Right lobe of liver (tissue), 4 donors: ENCODE results near the gene ARF1.

Source experiments
- POLR2A ChIP-seq: fragments of 450-650 bp; IDR thresholded peaks from one replicate; pipeline ENCODE4 v1.6.1; 2017; ENCODE audit warnings: antibody characterized with exemption, mild to moderate bottlenecking
- TF ChIP-seq, protein P1 (sequence below), 4 donors: fragments of 200-600 bp in 3 of 4; fragments of 450-650 bp in 1 of 4; IDR thresholded peaks; one replicate each; pipeline versions ENCODE4 v1.5.1 to v1.8.0; 2016 to 2022; ENCODE audit warnings: antibody characterized with exemption in 4 of 4, mild to moderate bottlenecking in 2 of 4
- donor health status: DM: no; HTN: no; CAD: no.
- donor health status: DM: no; HTN: no; CAD: no.
- donor health status: DM: no; HTN: yes; CAD: no.

DNA sequence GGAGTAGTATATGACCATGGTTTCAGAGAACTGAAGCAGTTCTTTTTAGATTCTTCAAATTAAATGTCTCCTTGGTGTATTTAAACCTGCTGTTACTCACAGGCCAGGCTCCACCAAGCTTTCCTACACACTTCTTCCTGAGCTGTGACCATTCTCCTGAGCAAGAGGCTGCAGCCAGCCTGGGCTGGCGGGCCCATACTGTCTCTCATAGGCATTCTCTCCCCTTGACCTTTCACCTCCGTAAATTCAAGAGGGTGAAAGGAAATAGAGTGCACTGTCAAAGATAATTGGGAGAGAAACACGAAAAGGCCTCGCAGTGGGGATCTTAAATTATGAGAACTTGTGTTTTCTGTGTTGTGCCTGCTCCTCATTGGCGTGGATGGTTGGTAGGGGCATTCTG, 2.3 kb downstream of the ARF1 start:
- TF ChIP-seq, protein P1, sequence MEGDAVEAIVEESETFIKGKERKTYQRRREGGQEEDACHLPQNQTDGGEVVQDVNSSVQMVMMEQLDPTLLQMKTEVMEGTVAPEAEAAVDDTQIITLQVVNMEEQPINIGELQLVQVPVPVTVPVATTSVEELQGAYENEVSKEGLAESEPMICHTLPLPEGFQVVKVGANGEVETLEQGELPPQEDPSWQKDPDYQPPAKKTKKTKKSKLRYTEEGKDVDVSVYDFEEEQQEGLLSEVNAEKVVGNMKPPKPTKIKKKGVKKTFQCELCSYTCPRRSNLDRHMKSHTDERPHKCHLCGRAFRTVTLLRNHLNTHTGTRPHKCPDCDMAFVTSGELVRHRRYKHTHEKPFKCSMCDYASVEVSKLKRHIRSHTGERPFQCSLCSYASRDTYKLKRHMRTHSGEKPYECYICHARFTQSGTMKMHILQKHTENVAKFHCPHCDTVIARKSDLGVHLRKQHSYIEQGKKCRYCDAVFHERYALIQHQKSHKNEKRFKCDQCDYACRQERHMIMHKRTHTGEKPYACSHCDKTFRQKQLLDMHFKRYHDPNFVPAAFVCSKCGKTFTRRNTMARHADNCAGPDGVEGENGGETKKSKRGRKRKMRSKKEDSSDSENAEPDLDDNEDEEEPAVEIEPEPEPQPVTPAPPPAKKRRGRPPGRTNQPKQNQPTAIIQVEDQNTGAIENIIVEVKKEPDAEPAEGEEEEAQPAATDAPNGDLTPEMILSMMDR (IDR thresholded peaks at IDR 0.05): no peak
- TF ChIP-seq POLR2A: no peak
